ENCODE data around the gene SLC38A8.

Gene SLC38A8

DNA sequence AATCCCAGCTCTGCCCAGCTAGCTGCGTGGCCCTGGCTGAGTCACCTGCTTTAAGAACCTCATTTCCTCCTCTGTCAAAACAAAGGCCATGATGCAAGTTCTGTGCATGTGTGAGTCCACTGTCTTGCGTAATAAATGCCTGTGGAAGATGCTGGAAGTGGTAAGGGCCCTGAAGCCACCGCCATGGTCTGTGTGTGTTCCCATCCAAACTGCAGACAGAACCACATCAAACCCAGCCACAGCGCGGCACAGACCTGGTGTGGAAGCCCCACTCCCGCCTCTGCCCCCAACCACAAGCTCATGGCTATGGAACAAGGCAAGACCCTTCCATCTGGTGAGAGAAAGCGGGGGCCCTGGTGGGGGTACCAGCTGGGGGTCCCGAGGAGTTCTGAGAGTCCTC is 48.5 kb downstream of the SLC38A8 start:
- DNase-seq, result no peak

DNA sequence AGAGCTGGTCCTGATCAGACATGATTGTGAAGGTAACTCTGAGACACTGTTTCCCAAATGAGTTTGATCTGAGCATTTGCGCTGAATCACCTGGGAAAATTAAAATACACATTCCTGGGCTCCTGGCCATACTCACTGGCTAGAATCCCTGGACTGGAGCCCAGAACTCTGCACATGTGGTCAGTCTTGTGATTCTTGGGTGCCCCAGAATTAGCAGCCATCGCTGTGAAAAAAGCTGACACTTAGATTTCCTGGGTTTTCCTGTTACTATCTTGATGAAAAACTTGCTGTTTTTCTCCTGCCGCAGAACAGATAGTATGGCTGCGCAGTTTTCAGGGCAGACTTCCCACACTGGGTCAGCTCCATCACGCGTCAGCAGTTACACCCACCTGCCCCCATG is 50.0 kb downstream of the SLC38A8 start:
- no peak for DNase-seq

DNA sequence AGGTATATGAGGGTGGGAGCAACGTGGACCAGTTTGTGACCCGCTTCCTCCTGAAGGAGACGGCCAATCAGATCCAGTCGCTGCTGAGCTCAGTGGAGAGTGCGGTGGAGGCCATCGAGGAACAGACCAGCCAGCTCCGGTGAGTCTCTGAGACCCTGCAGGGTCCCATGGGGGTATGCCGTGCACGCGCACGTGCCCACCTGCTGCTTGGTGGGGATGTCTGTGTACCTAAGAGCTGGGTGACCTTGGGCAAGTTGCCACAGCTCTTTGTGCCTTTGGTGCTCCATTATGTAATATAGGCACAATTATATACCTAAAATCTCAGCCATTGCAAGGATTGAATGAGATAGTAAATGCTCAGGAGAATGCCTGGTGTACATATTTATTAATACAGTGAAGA is 52.1 kb downstream of the SLC38A8 start:
- no peak for DNase-seq

DNA sequence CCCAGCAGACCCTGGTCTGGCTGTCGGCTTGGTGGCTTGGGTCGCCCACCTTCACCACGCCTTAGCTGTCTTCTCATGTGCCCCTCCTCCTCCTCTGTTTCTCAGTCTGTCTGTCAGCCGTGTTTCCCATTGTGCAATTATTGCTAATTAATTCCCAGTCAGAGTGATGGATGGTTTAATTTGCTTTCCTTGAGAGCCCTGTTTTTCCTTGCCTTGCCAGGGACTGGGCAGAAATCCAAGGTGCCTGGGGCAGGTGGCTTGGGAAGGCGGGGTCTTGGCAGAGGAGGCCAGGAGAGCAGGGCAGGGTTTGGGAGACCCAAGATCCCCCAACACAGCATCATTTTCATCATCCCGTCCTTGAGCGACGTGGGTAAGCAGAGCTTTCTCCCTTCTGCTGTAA is 53.3 kb downstream of the SLC38A8 start:
- no peak for DNase-seq

DNA sequence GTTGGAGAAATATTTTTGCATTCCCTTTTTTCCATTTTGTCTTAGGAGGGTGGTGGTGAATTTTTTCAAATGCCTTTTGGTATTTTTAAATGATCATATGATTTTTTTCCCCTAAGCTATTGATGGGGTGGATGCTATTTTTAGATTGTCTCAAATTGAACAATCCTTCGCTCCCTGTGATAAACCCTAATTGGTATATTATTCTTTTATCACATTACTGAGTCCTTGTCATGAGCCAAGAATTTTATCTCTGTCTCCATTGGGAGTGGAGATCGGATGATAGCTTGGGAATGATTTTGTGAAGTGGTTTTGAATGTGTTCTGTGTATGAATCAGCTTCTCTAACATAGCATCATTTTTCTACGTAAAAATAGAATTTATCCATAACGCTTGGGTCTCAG is 59.1 kb downstream of the SLC38A8 start:
- no peak for DNase-seq

DNA sequence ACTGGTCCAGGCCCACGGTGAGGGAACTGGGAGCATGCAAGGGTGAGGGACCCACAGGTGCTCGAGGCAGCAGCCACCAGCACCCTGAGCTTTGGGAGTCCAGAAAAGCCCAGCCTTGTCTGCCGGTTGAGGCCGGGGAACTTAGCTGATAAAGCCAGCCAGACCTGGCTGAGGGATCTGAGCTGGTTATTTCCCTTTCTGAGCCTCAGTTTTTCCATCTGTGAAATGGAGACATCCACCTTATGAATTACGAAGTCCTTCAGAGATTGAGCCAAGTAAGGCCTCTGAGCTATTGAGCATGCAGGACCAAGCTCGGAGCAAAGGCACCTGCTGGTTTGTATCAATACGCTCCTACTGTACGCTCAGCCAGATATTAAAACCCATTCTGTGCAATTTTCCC is 60.8 kb downstream of the SLC38A8 start:
- no peak for DNase-seq

DNA sequence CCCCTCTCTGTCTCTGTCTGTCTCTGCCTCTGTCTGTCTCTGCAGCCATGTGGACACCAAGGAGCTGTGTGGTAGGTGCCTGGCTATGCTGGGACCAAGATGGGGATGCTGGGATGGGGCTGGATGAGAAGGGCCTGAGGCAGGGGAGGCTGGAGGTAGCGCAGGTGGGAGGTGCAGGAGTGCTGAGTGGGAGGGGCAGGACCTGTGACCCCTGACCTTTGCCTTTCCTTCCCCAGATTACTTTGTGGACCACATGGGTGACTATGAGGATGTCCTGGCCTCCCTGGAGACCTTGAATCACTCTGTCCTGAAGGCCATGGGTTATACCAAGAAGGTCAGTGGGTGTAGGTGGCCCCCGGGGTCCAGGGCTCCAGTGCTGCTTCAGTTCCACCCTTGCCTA is 61.8 kb downstream of the SLC38A8 start:
- no peak for DNase-seq

DNA sequence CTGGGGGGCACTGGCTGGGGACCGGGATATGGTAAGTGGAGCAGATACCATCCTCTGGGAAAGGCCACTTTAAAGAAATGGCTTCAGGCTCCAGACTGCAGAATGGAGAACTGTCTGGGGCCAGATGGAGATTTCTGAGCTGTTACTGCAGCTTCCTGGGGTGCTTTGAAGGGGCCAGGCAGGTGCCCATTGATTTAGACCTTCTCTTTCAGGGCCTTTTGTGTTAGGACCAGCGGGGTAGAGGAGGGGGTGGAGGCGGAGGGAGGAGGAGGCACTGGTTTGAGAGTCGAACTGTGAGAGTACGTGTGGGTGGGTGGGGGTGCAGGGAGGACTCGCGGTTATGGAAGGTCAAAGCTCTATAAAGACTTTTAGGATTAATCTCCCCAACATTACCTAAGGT is 63.2 kb downstream of the SLC38A8 start:
- no peak for DNase-seq

DNA sequence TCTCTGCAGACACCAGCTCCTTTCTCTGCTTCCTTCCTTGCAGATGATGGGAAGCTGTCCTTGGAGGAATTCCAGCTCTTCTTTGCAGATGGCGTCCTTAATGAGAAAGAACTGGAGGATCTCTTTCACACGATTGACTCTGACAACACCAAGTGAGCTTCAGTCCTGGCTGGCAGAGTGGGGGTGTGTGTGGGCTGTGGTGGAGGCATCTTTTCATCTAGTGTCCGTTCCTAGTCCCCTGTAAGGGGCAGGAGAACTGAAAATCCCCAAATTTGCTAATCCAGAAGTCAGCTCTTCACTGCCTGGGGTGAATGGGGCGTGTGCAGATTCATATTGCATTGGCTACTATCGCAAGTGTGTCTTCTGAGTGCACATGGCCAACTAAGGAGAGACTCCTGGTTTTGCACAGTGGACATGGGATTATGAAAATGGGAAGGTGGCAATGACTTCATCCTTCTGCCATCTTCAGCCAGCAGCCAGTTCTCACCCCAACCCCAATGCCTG is 64.1 kb downstream of the SLC38A8 start:
- DNase-seq, result no peak

DNA sequence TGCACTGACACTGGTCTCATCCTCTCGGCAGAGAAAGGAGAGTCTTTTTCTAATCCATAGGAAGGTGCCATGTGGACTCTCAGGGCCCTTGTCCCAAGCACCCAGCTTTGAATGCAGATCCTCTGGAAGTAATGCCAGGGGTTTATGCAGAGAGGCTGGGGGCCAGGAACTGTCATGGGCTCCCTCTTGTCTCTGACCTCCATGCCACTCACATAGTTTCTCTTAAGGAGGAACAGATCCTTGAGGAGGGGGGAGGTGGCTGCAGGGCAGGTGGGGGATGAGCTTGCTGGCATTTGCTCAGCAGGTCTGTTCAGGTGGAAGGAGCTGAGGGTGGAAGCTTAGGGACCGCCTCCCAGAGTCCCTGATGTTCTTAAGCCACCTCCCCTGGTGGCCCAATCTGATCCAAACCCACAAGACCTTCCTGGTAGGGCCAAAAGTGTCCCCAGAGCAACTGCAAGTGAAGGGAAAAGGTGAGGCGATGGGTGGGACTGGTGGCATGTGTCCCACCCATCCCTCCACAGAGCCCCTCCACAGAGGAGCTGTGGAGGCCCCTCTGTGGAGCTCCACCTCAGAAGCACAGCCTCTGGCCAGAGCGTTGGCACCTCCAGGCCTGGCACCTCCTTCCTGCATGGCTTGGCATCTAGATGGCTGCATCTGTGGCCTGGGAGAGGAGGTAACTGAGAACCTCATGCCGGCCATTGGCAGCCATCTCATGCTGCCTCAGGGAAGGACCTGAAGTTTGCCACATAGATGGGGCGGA is 65.4 kb downstream of the SLC38A8 start:
- no peak for DNase-seq

DNA sequence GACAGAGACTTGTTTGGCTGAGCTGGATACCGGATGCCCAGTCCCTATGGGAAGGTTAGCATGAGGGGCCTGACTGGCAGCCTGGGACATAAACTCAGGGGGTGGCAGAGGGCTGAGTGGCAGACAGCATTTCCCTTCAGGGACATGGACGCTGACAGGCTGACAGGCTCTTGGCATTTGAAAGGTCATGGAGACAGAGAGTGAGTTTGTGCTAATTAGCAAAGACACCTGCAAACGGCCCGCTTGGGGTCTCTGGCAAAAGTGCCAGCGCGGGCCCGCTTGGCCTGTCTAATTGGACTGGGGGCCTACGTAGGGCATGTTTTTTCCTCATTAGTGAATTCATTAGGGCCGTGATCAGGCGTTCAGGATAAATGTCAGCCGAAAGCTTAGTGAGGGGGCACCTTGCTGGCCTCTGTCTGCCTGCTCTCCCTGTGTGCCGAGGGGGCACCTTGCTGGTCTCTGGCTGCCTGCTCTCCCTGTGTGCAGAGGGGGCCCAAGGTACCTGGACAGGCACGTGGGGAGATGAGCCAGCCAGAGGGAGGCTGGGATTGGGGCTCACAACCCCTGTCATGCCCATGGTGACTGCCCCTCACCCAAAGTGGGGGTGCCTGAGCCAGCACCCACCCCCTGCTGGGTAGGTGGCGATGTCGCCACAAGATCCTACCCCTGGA is 66.9 kb downstream of the SLC38A8 start:
- DNase-seq, result no peak

DNA sequence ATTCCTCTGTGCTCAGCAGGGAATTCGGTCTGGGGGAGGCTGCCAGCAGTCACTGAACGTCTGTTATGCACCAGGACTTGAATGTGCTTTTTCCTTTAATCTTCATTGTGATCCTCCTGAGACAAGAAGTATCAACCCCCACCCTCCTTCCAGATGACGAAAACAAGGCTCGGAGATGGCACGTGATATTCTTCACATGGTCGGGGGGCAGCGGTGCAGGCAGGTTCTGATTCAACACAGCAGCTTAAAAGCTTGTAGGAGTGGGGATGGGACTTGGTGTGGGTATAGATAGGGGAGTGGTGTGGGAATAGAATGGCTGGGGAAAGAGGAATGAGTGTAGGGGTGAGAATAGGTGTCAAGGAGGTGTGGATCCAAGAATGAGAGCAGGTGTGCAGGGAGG is 68.1 kb downstream of the SLC38A8 start:
- no peak for DNase-seq

DNA sequence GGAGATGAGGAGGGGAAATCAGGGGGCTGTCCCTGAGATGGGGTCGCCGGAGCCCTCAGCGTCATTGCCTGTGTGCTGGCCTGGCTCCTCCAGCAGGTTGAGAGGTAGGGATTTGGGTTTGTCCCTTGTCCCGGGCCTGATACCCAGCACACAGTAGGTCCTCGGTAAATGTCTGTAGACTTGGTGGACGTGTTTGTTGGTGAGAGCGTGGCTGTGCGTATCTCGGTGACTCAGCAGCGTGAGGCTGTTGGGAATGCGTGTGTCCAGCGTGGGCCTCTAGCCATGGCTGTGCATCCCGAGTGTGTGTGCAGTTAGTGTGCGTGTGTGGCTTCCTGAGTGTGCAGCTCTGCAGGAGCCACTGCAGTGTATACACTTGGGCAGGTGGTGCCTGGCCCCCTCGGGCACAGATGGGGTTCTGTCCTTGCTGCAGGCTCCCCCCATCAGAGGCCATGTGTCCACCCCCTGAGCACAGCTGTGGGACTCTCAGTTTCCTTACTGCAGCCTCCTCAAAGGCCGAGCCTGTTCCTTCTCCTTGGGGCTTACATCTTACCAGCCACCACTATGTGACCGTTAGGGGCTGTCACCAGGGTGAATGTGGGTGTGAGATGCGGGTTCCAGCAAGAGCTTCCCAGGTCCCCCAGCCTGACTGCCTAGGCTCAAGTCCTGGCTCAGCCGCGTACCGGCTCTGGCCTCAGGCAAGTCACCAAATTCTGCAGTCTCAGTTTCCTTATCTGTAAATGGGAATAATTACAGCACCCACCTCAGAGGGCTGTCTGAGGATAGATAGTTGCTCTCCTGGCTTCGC is 68.8 kb downstream of the SLC38A8 start:
- no peak for DNase-seq

DNA sequence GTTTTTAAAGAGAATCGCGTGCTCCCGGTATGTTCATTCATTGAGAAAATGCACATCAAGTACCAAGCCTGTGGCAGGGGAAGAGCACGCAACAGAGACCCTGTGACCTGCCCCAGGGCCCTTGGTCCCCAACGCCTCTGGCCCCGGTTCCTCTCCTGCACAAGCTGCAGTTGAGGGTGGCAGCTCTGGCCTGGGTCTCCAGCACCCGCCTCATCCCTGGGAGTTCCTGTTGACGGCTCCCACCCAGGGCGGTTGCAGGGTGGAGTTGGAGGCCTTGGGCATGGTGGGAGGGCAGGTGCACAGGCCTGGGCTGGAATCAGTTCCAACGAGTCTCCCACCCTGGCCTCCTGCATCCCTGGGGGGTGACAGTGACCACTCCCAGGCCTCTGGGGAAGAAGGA is 69.5 kb downstream of the SLC38A8 start:
- no peak for DNase-seq

DNA sequence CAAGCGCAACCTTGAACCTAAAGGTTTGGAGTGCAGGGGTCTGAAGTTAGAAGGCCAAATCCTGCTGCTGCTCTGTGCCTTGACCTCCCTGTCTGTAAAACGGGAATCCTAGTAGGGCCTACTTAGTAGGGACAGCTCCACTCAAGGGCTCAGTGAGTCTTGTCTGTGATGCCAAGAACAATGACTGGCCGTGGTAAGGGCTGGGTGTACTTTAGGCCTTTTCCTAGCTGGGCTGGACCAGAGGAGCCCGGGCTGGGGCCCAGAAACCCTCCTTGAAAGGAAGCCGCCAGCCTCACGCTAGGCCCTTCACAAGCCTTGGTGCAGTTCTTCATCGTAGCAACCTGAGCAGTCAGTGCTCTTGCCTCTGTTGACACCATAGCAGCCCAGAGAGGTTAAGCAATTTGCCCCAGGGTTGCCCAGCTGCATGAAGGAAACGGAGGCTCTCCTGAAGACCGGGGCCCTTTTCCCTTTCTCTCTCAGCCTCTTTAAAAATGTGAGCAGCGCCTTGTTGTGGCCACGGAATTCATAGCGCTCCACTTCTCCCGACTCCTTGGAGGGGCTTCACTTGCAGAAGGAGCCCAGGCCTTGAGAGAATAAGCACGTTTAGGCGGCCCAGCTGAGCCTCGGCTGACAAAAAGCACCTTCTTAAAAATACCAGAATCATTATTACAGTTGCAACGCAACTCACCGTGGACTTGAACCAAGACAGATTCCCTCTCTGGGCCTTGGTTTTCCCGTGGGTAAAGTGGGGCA is 70.2 kb downstream of the SLC38A8 start:
- DNase-seq, result no peak

DNA sequence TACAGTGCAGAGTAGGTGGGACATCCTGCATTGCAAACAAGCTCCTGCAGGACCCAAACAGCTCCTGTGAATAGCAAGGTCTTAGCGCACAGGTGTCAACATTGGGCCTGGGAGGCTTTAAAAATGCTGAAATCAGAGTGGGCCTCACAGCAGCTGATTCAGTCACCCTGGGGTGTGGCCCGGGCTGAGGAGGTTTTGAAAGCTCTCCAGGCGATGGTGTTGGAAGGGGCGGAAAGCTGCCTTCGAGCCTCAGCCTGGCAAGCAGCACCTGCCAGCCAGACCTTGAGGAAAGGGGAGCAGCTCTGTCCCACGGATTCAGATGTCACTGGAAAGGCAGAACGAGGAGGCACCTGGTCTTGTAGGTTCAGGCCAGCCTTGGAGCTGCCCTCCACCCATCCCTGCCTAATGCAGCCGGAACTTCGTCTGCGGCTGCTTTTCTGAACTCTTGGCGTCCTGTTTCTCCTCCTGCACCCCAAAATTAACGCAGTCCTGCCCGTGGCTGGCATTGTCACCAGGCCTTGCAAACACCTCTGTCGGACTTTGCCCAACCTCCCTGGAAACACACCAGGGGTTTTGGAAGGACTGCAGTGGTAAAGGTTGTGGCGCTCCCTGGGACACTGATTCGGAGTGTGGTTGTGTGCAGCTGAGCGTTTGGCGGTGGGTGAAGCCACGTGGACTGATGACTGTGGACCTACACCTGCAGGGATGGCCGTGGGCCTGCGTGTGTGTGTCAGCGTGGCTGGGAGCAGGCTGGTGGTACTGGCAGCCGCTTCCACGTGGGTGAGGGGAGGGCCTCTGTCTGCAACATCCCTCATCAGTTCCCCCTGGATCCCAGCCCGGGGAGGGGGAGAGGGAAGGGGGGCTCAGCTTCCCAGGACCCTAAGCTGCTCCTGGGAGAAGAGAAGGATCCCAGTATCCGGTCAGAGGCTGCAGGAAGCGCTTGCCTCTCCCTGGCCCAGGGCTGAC is 71.1 kb downstream of the SLC38A8 start:
- no peak for DNase-seq

DNA sequence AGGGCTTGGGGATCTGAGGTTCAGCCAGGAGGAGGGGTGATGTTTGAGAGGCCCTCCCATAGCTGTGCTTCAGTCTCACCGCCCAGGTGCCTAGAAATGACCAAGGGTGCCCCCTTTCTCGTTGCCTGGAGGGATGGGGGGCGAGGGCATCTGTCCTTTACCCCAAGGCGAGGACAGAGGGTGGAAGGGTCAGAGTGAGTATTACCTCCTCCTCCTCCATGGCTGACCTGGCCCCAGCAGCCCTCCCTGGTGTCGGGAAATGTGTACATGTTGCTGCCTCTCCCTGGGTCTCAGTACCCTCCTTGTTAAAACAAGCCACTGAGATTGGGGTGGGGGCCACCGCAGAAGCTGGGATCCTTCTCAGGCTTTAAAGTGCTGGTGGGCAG is 72.2 kb downstream of the SLC38A8 start:
- no peak for DNase-seq

DNA sequence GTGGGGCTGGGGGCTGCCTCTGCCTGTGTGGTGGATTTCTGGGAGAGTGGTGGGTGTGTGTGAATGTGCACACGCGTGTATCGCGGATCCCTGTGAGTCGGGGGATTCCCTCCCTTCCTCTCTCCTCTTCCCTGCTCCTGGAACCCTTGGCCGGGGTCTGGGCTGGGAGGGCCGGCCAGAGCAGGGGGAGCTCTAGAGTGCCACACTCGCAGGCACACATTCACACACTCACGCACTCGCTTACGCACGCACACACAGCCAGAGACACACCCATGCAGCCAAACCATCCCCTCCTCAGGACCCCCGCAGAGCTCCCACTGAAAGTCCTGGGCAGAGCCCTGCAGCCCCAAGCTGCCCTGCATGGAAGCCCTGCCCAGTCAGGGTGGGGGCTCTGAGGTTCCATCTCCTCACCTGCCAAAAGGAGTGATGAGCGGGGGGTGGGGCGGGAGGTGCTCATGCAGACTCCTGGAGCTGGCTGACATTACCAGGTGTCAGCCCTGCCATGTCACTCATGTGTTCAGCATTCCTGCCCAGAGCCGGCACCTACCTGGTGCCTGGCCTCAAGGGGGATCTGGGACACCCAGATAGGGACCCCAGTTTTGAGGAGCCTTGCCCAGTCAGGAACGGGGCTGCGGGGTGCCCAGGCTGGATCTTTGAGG is 72.7 kb downstream of the SLC38A8 start:
- no peak for DNase-seq

DNA sequence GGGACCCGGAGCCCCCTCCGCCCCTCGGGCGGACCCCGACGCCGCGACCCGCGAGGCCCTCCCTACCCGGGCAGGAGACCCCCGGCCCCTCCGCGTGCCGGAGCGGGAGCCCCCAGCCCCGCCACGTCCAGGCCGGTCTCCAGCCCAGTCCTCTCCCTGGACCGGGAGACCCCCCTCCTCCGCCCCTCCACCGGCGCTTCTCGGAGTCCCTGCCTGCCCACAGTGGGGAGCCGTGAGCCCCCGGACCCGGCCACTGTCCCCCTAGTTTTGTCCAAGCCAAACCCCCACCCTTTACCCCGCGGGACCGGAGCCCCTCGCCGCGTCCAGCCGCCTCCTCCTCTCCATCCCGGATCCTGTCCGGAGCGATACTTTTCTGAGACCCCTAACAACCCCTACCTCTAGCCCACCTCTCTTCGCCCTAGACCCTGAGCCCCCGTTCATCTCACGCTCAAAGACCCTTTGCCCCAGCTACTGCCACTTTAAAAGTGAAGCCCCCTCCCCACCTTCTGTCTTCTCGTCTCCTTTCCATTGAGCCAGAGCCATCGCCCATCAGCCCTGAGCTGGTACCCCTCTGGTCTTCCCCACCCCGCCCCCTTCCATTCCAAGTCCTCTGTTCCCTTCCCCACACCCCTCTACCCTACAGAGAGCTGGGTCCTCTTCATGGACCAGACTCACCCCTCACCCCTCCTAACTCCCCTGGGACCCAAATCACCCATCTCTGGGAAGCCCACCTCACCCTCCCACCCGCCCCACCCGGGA is 73.5 kb downstream of the SLC38A8 start:
- DNase-seq, result no peak

DNA sequence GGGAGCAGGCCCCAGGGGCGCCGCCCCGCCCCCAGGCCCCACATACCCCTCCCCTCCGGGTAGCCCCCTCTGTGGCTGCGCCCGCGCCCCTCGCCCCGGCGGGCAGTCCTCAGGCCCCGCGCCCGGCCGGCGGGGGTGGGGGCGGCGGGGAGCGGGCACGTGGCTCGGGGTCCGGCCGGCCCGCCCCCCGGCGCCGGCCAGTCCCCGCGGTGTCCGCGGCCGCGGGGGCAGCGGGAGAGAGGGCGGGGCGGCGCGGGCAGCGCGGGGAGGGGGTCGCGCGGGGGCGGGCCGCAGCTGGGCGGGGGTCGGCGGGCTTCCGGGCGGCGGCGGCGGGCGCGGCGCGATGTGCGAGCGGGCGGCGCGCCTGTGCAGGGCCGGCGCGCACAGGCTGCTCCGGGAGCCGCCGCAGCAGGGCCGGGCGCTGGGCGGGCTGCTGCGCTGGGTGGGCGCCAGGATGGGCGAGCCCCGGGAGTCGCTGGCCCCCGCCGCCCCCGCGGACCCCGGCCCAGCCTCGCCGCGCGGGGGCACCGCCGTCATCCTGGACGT is 74.2 kb downstream of the SLC38A8 start:
- no peak for DNase-seq

All from activated CD8-positive, alpha-beta memory T cell treated with anti-CD3 and anti-CD28 coated beads for 24 hours (primary cell).